CD4-positive, alpha-beta T cell treated with Interleukin-17A for 4 hours (primary cell): ENCODE results near the gene TMEM190.

Source experiments
- DNase-seq: peaks from one replicate; pipeline ENCODE4 v3.0.0-alpha.2; 2020; ENCODE audit warnings: mixed read lengths

Gene TMEM190

DNA sequence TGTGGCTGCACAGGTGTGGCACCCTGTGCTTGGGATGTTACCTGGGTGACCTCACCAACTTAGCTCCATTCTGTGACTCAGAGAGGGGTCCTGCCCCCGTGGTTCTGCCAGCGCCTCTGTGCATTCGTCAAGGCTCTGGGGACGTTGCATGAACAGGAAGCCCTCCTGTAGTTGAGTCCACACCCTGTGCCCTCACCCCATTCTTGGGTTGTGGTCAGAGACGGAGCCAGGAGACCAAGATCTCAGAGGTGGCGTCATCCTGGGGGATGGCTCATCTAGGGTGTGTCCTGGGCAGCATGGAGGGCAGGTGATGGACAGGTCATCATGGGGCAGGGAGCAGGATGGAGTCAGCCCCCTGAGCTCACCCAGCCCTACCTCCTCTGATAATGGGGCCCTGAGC, 24.6 kb upstream of the TMEM190 start:
- DNase-seq, result no peak

DNA sequence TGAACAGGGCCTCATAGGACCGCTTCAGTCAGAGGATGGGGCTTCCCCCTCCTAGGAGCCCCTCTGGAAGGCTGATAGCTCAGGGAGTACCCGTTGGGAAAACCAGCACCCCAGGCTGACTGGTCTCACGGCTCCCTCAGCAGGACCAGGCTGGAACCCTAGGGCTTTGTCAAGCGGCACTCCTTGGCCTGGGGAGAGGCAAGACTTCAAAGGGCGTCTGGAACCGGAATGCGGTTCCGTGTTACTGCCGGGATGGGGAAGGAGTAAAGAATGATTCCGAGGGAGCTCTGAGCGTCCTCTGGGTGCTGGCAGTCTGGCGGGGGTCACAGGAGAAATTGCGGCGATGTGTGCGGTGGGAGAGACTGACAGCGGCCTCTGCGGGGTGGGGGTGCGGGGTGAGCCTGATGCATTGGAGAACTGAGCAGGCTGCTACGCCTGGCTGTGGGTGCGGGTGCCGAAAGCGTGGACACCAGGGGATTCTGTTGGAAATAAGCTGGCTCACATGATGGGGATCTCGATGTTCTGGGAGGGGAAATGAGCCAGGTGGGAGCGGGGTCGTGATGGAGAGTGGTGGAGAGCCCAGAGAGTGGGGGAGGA, 24.0 kb upstream of the TMEM190 start:
- no peak for DNase-seq

DNA sequence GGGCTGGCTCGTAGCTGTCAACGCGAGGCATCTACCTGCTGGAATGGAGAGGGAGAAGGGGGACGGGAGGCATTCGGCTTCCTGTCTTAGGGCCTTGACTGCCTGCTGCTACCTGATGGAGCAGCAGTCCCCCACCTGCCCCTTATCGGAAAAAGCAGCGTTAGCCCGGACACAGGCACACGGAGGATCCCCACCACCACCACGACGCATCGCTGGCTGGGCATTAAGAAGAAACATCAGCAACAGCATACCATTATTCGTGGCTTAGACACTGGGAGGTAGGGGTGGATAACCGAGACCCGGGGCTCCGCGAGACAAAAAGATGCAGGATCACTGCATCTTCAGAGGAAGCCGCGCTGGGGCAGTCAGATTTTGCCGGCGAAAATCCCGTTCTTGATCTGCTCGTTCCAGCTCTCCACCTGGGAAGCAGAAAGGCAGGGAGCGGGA, 23.2 kb upstream of the TMEM190 start:
- DNase-seq, result peak; percentile 10

DNA sequence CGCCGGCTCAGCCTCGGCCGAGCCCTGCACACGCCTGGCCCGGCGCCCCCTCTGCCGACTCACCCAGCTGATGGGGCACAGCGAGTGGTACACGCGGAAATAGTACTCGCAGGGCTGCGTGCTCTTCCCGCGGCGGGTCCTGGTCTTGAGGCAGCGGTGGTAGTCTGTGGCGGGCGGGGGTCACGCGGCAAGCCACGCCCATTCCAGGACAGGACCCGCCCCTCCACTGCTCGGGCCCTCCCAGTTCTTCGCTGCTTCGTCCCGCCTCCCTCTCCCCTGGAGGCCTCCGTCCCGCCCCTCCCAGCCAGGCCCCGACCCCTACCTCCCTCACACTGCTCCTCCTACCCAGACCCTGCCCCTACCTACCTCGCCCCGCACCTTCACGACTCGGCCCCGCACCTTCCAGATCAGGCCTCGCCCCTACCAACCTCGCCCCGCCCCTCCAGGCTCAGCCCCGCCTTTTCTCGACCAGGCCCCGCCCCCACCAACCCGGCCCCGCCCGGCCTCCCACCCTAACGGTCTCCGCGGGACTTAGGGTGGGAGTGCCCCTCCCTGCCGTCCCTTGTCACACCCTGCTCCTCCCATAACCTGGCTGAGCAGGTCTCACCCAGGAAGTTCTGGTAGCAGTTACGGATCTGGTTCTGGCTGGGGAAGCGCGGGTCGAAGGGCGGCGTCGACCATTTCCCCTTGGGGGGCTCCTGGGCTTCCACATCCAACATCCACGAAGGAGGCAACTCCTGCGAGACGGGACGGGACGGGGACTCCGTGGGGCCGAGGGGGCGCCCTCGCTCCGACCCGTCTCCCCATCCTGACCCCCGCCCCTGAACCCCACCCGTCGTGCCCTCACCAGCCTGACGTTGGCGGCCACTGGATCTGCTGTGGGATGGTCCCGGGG, 22.6 kb upstream of the TMEM190 start:
- peak; percentile 68 for DNase-seq

- DNase-seq, result peak; percentile 11
These were observed 21.9 kb upstream of the TMEM190 start, which contains the start of gene COX6B2 for GRCh38 chr19:55354698-55355212. Gene COX6B2, minus strand, starts transcription at chr19:55354719. Its CDS starts 198 bp downstream, at chr19:55354521.

- peak; percentile 15 for DNase-seq
These were observed 21.3 kb upstream of the TMEM190 start for GRCh38 chr19:55355213-55355821.

- no peak for DNase-seq
These were observed 18.1 kb upstream of the TMEM190 start for GRCh38 chr19:55358493-55358892.

DNA sequence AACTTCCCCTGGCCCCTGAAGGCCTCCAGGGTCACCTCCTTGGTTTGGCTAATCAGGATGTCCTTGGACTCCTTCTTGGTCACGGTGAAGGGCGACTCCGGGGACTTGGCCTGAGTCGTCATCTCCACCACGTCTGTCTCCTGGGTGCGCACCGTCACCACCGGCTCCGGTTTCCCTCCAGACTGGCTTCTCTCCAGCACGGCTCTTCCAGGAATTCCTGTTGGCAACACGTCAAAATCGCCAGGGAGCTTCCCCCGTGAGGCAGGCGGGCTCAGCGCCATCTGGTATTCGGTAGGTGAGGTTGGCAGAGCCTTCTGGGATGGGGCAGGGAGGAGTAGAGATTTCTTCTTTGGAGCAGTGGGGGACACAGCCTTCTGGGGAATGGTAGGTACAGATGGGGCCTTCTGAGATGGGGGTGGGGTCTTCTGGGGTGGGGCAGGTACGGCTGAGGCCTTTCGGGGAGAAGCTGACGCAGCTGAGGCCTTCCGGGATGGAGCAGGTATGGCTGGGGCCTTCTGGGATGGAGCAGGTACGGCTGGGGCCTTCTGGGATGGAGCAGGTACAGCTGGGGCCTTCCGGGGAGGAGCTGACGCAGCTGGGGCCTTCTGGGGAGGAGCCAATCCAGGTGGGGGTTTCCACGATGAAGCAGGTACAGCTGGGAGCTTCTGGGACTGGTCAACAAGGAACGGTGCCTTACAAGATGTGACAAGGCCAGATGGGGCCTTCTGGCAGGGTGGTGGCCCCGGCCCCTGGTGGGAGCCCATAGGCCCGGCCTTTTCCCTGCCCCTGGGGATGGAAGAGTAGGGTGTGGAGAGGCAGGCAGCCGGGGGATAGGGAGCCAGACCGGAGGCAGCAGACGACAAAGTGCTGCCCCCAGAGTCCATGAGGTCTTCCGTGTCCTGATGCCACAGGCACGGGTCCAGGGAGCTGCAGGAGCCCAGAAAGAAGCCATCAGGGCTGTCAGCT, 17.4 kb upstream of the TMEM190 start:
- no peak for DNase-seq

GRCh38 chr19:55360902-55361301, 15.7 kb upstream of the TMEM190 start:
- DNase-seq, result no peak

- DNase-seq, result no peak
These were observed 14.2 kb upstream of the TMEM190 start for GRCh38 chr19:55362174-55362989.

DNA sequence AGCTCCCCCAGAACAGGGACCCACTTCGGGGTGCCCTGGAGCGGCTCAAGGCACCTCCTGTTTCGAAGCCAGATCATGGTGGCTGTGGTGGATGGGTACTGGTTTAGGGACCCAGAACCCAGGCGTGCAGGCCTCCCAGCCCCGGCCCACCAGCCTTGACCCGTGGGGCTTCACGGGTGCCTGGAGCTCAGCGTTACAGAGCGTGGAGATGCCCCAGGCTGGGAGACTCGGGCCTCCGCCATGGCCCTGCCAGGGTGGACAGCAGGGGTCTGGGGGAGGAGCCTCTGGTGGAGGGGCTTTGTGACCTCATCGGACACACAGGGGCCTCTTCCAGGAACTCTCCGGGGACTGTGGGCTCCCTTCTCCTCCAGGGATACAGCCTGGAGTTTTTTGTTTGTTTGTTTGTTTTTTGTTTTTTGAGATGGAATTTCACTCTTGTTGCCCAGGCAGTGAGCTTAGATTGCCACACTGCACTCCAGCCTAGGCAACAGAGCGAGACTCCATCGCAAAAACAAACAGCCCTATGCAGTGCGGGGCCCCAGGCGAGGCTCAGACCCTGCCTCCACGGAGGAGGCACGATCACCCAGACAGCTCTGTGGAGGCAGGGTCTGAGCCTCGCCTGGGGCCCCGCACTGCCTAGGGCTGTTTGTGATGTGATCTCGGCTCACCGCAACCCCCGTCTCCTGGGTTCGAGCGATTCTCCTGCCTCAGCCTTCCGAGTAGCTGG, 13.5 kb upstream of the TMEM190 start, which contains the start of gene GARIN5B:
GARIN5B (minus strand) TSS at position 271 of the 727 bp plus-strand sequence; CDS start at position 77, 194 bp downstream.
- DNase-seq, result no peak

DNA sequence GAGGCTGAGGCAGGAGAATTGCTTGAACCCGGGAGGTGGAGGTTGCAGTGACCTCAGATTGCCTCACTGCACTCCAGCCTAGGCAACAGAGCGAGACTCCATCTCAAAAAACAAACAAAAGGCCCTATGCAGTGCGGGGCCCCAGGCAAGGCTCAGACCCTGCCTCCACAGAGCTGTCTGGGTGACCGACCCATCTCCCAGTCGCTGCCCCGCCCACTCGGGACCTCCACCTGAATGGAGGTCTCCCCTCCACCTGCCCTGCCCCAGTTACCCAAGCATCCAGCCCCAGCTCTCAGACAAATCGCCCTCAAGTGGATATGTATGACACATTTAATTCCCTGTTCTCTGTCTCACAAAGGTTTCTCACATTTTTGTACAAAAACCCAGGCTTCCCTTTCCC, 11.4 kb upstream of the TMEM190 start:
- no peak for DNase-seq

DNA sequence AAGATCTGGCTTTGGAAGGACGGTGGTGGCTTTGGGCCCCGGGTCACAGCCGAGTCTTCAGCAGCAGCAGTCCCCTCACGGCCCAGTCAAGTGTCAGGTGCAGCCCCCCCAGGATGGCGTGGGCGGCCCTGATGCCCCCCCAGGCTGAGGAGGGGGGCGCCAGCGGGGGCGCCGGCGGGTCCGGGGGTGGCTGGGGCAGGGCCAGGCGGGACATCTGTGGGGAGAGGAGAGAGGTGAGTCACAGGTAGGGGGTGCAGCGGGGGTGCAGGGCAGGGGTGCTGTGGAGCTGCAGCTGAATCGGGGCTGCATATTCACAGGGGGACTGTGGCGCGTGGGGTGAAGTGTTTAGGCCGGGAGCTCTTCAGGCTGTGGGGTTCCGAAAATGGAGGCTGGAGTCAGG, 10.7 kb upstream of the TMEM190 start:
- DNase-seq, result no peak

GRCh38 chr19:55366790-55367189, 9.8 kb upstream of the TMEM190 start:
- DNase-seq, result no peak

DNA sequence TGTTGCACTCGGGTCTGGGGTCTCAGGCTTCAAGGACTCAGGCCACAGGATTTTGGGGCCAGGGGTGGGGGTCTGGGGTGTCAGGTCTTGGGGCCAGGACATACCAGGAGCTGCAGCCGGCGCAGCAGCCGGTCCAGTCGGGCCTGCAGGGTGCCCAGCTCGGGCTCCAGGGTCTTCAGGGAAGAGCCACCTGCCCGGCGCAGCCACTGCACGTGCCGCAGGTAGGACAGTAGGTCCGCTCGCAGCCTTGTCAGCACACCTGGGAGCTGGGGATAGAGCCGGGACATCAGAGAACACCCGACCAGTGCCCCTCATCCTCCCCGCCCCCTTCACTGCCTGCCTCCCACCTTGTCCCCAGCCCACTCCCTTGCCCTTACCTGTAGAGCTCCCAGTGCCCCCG, 8.5 kb upstream of the TMEM190 start:
- no peak for DNase-seq

DNA sequence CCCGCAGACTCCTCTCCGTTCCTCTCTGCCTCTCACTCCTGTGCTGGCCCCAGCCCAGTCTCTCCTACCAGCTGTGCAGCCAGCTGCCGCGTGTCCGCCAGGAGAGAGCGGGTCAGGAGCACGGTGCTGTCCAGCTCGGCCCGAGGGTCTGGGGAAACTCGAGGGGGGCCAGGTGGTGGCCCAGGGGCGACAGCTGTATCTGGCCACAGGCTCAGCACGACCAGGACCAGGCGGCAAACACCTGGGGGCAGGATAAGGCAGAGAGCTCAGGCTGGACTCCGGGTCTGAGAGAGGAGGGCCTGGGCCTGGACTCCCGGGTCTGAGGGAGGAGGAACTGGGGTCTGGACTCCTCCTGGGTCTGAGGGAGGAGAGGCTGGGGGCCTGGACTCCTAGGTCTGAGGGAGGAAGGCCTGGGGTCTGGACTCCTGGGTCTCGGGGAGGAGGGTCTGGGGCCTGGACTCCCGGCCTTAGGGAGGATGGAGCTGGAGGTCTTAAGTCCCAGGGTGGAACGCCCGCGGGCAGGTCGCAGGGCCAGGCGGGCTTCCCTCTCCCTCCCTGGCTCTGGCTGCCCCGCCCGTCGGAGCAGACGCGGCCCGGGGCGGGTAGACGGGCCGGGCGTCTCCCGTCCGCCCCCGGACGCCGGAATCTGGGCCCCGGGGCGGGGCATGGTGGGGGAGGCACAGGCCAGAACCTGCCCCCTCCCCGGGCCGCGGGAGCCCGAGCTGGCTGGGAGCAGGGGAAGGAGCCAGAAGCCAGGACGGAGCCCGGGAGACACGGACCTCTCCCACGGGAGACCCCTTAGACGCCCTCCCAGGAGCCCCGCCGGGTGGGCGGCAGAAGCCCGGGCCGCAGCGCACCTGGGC, 7.7 kb upstream of the TMEM190 start:
- DNase-seq, result peak; percentile 20

DNA sequence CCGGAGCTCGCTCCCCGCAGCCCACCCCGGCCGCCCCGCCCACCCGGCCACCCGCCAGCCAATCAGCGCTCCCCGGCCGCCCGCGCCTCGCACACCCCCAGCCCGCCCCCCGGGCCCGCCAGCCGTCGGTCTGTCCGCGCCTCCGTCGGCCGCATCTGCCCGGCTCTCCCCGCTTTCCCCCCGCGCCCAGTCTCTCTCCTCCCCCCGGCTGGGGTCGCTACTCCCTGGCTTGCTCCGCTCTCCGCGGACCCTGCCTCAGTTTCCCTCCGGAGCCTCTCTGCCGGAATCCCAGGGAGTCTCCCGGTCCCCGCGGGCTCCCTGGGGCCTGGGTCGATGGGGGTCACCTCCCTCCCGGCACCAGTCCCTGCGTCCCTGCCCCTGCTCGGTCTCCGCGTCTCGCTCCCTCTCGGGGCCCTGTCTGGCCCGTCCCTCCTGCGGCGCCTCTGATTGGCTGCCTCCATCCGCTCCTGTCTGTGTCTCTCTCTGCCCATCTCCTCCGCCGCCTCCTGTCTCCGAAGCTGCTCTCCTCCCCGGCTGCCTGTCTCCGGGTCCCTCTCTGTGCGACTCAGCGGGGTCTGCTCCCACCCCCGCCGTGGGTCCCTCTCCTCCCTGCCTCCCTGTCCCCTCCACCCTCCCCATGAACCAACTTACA, 6.8 kb upstream of the TMEM190 start:
- peak; percentile 51 for DNase-seq

DNA sequence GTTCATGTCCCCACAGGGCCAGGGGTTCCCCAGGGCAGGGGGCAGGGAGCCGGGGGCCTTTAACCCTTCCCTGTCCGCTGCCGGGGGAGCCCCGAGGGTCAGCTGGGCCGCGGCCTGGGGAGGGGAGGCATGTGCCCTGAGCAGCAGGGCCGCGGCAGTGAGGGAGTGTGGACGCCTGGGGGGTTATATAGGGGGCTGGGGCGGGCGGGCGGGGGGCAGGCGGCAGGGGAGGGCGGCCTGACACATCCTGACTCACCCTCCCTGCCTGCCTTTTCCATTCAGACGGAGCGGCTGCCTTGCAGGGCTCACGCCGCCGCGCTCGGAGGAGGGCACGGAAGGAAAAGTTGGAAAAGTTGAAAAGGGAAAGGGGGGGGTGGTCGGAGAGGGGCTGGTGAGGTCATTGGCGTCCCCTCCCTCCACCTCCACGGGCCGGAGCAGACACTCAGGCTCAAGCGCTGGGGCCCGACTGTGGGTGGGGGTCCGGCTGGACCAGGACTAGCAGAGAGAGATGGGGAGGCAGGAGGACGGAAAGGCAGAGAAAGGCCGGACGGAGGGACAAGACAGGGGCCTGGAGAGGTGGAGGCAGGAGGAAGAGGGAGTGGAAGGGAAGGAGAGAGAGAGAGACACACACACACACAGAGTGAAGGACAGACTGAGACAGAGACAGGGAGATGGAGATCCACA, 6.2 kb upstream of the TMEM190 start, which contains the start of gene IL11:
IL11 (minus strand) TSS at position 159 of the 684 bp plus-strand sequence; CDS start at position 6, 153 bp downstream.
- no peak for DNase-seq
